B cell (primary cell): Measurements from ENCODE around the gene TUBB4A. TPM values are rescaled to one million over a fixed set of nuclear protein-coding genes. Genes with fewer than 3 reads are reported as not detected.

Source experiments
- ATAC-seq: fragments of 200-7000 bp; cut with Tn5 transposase; one replicate; pipeline ENCODE4 v1.10.0; 2021; ENCODE audit warnings: low read depth, mild to moderate bottlenecking, moderate number of reproducible peaks, moderate library complexity
- CTCF ChIA-PET: fragments of 350-600 bp; sonication (Branson Sonifier 250); formaldehyde crosslinking; loops from one replicate; lab custom pipeline; 2021; ENCODE audit warnings: antibody characterized with exemption, inconsistent platforms; lab: Charles Lee
- POLR2A ChIA-PET: fragments of 350-600 bp; sonication (Branson Sonifier 250); formaldehyde crosslinking; loops from one replicate; lab custom pipeline; 2021; ENCODE audit warnings: antibody characterized with exemption; lab: Charles Lee
- DNase-seq: peaks from one replicate; pipeline ENCODE4 v3.0.0; 2013
- H2AFZ ChIP-seq: 2 replicates; pipeline ENCODE4 v1.6.1; 2012; ENCODE audit warnings: mild to moderate bottlenecking, low read depth, low read length; ENCODE audit not compliant: insufficient read depth, poor library complexity, severe bottlenecking
- H3K27ac ChIP-seq, 2 donors: 1 replicate in 1 of 2; 2 replicates in 1 of 2; pipeline ENCODE4 v1.5.1; 2012 to 2013; ENCODE audit warnings: low read length in 2 of 2, mild to moderate bottlenecking in 2 of 2, moderate library complexity in 1 of 2
- H3K27me3 ChIP-seq, 4 experiments: fragments of 200-600 bp in 1 of 4; sonication (generic) in 1 of 4; replicated peaks in 1 of 4; 1 replicate in 2 of 4; 2 replicates in 2 of 4; pipeline versions ENCODE4 v1.6.1 to v1.7.0; 2013 to 2016; ENCODE audit warnings: low read length in 3 of 4, mild to moderate bottlenecking in 2 of 4, mixed read lengths in 1 of 4, moderate library complexity in 1 of 4; ENCODE audit not compliant: insufficient read depth in 4 of 4, control insufficient read depth in 3 of 4; ENCODE audit errors: control extremely low read depth in 1 of 4
- H3K36me3 ChIP-seq, 2 experiments: replicated peaks in 1 of 2; 1 replicate in 1 of 2; 2 replicates in 1 of 2; pipeline versions ENCODE4 v1.6.1 to v1.7.1; 2013; ENCODE audit warnings: low read length in 1 of 2; ENCODE audit not compliant: insufficient read depth in 2 of 2, control insufficient read depth in 1 of 2; ENCODE audit errors: control extremely low read depth in 1 of 2, extremely low read depth in 1 of 2
- H3K4me1 ChIP-seq, 2 donors: fragments of 200-600 bp in 1 of 2; sonication (generic) in 1 of 2; 1 replicate in 1 of 2; 2 replicates in 1 of 2; pipeline versions ENCODE4 v1.5.1 to v1.6.1; 2013 to 2017; ENCODE audit warnings: low read length in 2 of 2; ENCODE audit not compliant: control insufficient read depth in 2 of 2, insufficient read depth in 2 of 2
- H3K4me2 ChIP-seq: replicated peaks from 2 replicates; pipeline ENCODE3; 2012; ENCODE audit warnings: mild to moderate bottlenecking, low read depth, low read length; ENCODE audit not compliant: poor library complexity, severe bottlenecking
- H3K4me3 ChIP-seq, 5 experiments: fragments of 200-600 bp in 1 of 5; sonication (generic) in 1 of 5; 1 replicate in 3 of 5; 2 replicates in 2 of 5; pipeline versions ENCODE4 v1.5.1 to v1.7.0; 2011 to 2016; ENCODE audit warnings: low read length in 4 of 5, mild to moderate bottlenecking in 4 of 5, low read depth in 2 of 5, control low read depth in 1 of 5, moderate library complexity in 1 of 5; ENCODE audit not compliant: insufficient read depth in 1 of 5; ENCODE audit errors: control extremely low read depth in 1 of 5, extremely low read depth in 1 of 5
- H3K79me2 ChIP-seq: fragments of 200-600 bp; sonication (generic); one replicate; pipeline ENCODE4 v1.6.0; 2016; ENCODE audit warnings: low read length; ENCODE audit not compliant: control insufficient read depth, insufficient read depth
- H3K9ac ChIP-seq: fragments of 200-600 bp; sonication (generic); 2 replicates; pipeline ENCODE4 v1.6.1; 2017; ENCODE audit warnings: mild to moderate bottlenecking, low read length, moderate library complexity
- H3K9me3 ChIP-seq, 3 donors: one replicate each; pipeline versions ENCODE4 v1.6.1 to v1.7.1; 2013; ENCODE audit warnings: low read length in 2 of 3; ENCODE audit not compliant: control insufficient read depth in 2 of 3, insufficient read depth in 1 of 3; ENCODE audit errors: control extremely low read depth in 1 of 3
- H4K20me1 ChIP-seq: 2 replicates; pipeline ENCODE4 v1.6.0; 2012; ENCODE audit warnings: mild to moderate bottlenecking, low read length; ENCODE audit not compliant: insufficient read depth, control insufficient read depth, poor library complexity, severe bottlenecking
- H3K27ac Mint-ChIP-seq: one replicate; pipeline ENCODE4 v1.8.0; 2021; ENCODE audit warnings: mixed read lengths
- H3K27me3 Mint-ChIP-seq: one replicate; pipeline ENCODE4 v1.8.0; 2021; ENCODE audit warnings: mixed read lengths
- H3K4me1 Mint-ChIP-seq: one replicate; pipeline ENCODE4 v1.8.0; 2021; ENCODE audit warnings: mixed read lengths
- H3K4me3 Mint-ChIP-seq: one replicate; pipeline ENCODE4 v1.8.0; 2021; ENCODE audit warnings: mixed read lengths
- H3K9me3 Mint-ChIP-seq: one replicate; pipeline ENCODE4 v1.8.0; 2022; ENCODE audit warnings: mixed read lengths; ENCODE audit not compliant: insufficient read depth
- EZH2 ChIP-seq: IDR thresholded peaks from 2 replicates; pipeline ENCODE4 v1.6.1; 2012; ENCODE audit warnings: borderline replicate concordance, low read depth, mild to moderate bottlenecking, moderate library complexity, low read length; ENCODE audit not compliant: insufficient read depth, poor library complexity, severe bottlenecking
- WGBS: methylation state at CpG from one replicate; pipeline ENCODE4 v1.1.5; 2013; ENCODE audit warnings: missing lambda C conversion rate; ENCODE audit not compliant: insufficient coverage; 5-methylcytosine and 5-hydroxymethylcytosine counted together
- intact Hi-C: fragments of 100-400 bp; cut with micrococcal nuclease; formaldehyde crosslinking; loops from one replicate; pipeline ENCODE4 v1.10.0; 2022
- polyA plus RNA-seq: library from polyadenylated mRNA; depleted of rRNA; stranded (reverse); fragments of >200 nt; gene quantifications from 2 replicates; pipeline ENCODE4 v1.2.3, GENCODE V29; 2012
- total RNA-seq, 2 donors: library from RNA; stranded (reverse); fragments of 120-200 nt in 1 of 2; gene quantifications; 1 replicate in 1 of 2; 2 replicates in 1 of 2; pipeline versions ENCODE4 v1.2.3 to v1.2.4, GENCODE V29; 2013 to 2022
- TF ChIP-seq, protein P1 (sequence below): fragments of 200-600 bp; IDR thresholded peaks from one replicate; pipeline ENCODE4 v1.8.0; 2022; ENCODE audit warnings: antibody characterized with exemption, mild to moderate bottlenecking

The TUBB4A gene
- total and polyA plus RNA-seq, 2 donors (not counting 1 experiment from before 2014, with no cell fraction given) = 3.9 to 21.9 TPM

DNA sequence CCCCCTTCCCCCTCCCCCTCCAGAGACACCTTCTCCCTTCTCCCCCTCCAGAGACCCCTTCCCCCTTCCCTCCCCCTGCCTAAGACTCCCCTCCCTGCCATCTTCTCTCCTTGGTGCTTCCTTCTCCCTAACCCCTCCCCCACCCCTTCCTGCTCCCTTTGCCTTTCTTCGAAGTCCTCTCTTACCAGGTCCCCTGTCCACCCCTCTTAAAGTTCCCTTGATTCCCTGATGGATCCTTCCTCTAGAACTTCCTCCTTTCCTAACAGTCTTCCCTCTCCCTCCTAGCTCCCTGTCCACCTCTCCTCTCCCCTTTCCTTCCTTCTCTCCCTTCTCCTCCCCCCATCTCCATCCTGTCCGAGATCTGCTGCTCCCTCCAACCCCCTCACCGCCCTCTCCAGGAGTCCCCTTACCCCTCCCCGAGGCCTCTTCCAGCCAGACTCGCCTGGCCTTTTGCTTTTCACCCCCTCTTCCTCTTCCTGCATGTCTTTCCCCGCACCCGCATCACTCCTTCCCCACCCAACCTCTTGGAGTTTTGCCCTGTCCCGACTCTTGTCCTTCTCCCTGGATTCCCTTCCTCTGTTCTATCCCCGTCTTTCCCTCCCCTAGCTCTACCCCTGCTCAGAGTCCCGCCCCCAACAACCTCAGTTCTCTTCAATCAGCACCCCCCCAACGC, 31.8 kb upstream of the TUBB4A start:
- H3K27ac ChIP-seq = no peak overlapping the region
- POLR2A ChIA-PET = interaction anchor here (0.6 to 2.9 kb wide), 2 partner anchors 9 to 12 kb away, joined by 4 to 14 read pairs; no protein-coding TSS in a partner anchor
- H3K4me1 Mint-ChIP-seq = peaks cover 61% of the 10 kb centered on the region

More for the DNA sequence above, 31.8 kb upstream of the TUBB4A start:
- Histone ChIP-seq H2AFZ (no peak overlapping the region), H3K27me3 (peaks cover 0 to 17% (median 7%) of the 10 kb centered on the region in 4 experiments), H3K9ac (no peak overlapping the region), H3K9me3 (peaks cover 0 to 21% (median 3%) of the 10 kb centered on the region in 3 donors), H3K79me2 (no peaks in the 10 kb centered on the region), H3K4me1 (peaks cover 50 to 71% of the 10 kb centered on the region in 2 donors), H3K4me3 (no peak overlapping the region), H3K36me3 (no peaks in the 10 kb centered on the region), H3K4me2 (no peak overlapping the region), H4K20me1 (peaks cover 5% of the 10 kb centered on the region)
- H3K9me3 Mint-ChIP-seq = no peaks in the 10 kb centered on the region
- ATAC-seq = no peak
- TF ChIP-seq, protein P1, sequence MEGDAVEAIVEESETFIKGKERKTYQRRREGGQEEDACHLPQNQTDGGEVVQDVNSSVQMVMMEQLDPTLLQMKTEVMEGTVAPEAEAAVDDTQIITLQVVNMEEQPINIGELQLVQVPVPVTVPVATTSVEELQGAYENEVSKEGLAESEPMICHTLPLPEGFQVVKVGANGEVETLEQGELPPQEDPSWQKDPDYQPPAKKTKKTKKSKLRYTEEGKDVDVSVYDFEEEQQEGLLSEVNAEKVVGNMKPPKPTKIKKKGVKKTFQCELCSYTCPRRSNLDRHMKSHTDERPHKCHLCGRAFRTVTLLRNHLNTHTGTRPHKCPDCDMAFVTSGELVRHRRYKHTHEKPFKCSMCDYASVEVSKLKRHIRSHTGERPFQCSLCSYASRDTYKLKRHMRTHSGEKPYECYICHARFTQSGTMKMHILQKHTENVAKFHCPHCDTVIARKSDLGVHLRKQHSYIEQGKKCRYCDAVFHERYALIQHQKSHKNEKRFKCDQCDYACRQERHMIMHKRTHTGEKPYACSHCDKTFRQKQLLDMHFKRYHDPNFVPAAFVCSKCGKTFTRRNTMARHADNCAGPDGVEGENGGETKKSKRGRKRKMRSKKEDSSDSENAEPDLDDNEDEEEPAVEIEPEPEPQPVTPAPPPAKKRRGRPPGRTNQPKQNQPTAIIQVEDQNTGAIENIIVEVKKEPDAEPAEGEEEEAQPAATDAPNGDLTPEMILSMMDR = no peak
- TF ChIP-seq EZH2 = no peak
- DNase-seq = no peak
- intact Hi-C loops = no loop called here
- peaks cover 11% of the 10 kb centered on the region for H3K27me3 Mint-ChIP-seq
- CTCF ChIA-PET = interaction anchor here (1.0 to 1.9 kb wide), 2 partner anchors 11 to 17 kb away, joined by 3 to 4 read pairs; no protein-coding TSS in a partner anchor
- H3K4me3 Mint-ChIP-seq = no peak overlapping the region
- WGBS = 73% methylated on average over 7 of the region's 11 CpGs
- no peak overlapping the region for H3K27ac Mint-ChIP-seq
